NB4 (cell line): ENCODE data around the gene TGFB3.
A peak's percentile ranks its signal among the peaks of the same experiment; 100 is the strongest.

Experiments
- DNase-seq: peaks from one replicate; pipeline ENCODE4 v3.0.0; 2010; ENCODE audit warnings: low read depth
- H3K4me3 ChIP-seq: one replicate; pipeline ENCODE4 v1.5.1; 2011; ENCODE audit warnings: mild to moderate bottlenecking, low read depth, low read length, moderate library complexity
- CTCF ChIP-seq: IDR thresholded peaks from one replicate; pipeline ENCODE4 v1.5.1; 2012; ENCODE audit warnings: low read depth, low read length
- MAX ChIP-seq: IDR thresholded peaks from 2 replicates; pipeline ENCODE4 v1.6.1; 2011; ENCODE audit warnings: low read depth, low read length
- MYC ChIP-seq: IDR thresholded peaks from 2 replicates; pipeline ENCODE4 v1.6.1; 2011; ENCODE audit warnings: low read depth, low read length
- POLR2A ChIP-seq: IDR thresholded peaks from 2 replicates; pipeline ENCODE4 v1.6.1; 2011; ENCODE audit warnings: mild to moderate bottlenecking; ENCODE audit not compliant: insufficient read length; ENCODE audit errors: extremely low read depth

The TGFB3 gene

GRCh38 chr14:75984674-75985073, 2.9 kb upstream of the TGFB3 start:
- no peak for DNase-seq
- no peak overlapping the region for H3K4me3 ChIP-seq
- no peak for TF ChIP-seq CTCF
- TF ChIP-seq MAX = no peak
- TF ChIP-seq MYC = no peak
- TF ChIP-seq POLR2A = no peak

DNA sequence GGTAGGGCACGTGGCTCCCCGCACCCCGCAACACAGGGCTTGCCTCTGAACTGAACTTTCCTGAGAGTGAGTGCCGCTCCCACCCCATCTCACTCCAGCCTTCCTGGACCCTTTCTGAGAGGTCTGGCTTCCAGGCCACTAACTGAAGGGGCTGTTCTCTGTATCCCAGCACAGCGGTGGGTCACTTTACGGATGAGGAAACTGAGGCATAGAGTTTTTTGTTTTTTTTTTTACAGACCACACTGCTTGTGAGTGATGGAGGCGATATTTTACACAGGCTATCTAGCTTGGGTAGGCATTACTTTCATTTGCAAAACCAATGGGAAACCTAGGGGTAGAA, 1.2 kb upstream of the TGFB3 start:
- no peak overlapping the region for H3K4me3 ChIP-seq
- TF ChIP-seq POLR2A (no peak), MYC (no peak), CTCF (no peak)
- DNase-seq = no peak

- peak; percentile 76 for DNase-seq
- H3K4me3 ChIP-seq = peak overlapping the region; percentile 46
- TF ChIP-seq CTCF (peak; percentile 37), POLR2A (no peak), MYC (0 out of 2 replicates have a peak, but pooled peaks have one; percentile 25)
Measured at GRCh38 chr14:75982266-75983018, 647 bp upstream of the TGFB3 start.

DNA sequence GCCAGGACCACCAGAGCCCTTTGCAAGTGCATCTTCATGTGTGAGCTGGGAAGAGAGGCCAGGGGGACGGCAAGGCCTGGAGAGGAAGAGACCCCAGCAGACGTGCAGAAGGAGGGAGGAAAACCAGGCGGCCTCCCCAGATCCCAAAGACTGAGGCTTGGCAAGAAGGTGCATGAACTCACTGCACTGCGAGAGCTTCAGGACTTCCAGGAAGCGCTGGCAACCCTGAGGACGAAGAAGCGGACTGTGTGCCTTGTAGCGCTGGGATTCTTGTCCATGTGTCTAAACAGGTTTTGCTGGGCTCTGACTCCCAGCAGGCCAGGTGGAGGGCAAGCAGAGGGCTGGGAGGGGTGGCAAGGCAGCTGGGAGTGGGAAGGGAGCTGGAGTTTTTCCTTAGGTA, 939 bp downstream of the TGFB3 start:
- no peak for DNase-seq
- H3K4me3 ChIP-seq = no peak overlapping the region
- TF ChIP-seq CTCF (no peak), POLR2A (no peak), MAX (no peak), MYC (no peak)

DNA sequence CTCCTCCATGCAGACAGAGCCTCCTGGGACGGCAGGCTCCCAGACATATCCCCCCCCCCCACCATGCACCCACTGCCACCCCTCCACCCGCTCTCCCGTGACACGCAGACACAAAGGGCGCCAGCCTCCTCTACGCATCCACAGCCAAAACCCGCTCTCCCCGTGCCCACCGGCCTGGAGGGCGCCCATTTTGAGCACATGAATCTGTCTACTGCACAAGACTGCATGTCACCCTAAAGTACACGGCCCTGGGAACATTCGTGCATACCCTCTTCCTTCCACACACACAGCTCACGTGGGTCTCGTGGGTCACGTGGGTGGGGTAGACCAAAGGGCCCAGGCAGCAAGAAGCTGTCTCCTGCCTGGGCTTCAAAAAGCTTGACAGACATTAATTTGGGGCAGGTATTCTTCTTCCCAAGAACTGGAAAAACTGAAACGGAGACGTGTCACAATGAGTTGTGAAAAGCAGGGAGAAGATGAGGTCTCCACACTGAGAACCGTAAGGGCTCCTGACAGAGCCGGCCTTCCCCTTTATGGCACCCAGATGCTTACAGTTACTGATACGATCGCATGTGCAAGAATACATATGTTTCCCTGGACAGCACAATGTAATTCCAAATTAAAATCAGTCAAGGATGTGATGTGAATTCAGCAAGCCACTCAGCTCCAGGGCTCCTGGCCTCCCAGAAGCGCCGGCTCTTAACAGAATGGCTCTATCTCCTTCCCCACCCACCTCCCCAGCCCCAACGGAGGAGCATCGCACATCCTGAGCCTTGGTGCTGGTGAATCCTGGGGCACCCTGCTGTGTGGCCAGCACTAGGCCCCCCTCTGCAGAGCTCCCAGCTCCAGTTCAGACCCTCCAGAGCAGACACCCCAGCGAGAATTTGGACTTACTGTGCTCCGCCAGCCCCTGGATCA, 1.9 kb downstream of the TGFB3 start:
- DNase-seq = no peak
- no peak overlapping the region for H3K4me3 ChIP-seq

More for the DNA sequence above, 1.9 kb downstream of the TGFB3 start:
- TF ChIP-seq MYC (no peak), POLR2A (no peak), CTCF (no peak), MAX (no peak)
